Neural progenitor cell (in vitro differentiated cells): ENCODE results near the gene REXO1.

Experiments used
- CTCF ChIP-seq: fragments of 200-600 bp; sonication (generic); IDR thresholded peaks from 2 replicates; pipeline ENCODE4 v1.5.1; 2017; ENCODE audit warnings: antibody characterized with exemption, mild to moderate bottlenecking
- EZH2 ChIP-seq: fragments of 200-600 bp; sonication (generic); IDR thresholded peaks from 2 replicates; pipeline ENCODE4 v1.6.1; 2017; ENCODE audit warnings: antibody characterized with exemption, mild to moderate bottlenecking, moderate library complexity
- EZH2phosphoT487 ChIP-seq: fragments of 200-600 bp; sonication (generic); IDR thresholded peaks from 2 replicates; pipeline ENCODE4 v1.6.1; 2017; ENCODE audit warnings: antibody characterized with exemption

- TF ChIP-seq CTCF (no peak), EZH2 (no peak), EZH2phosphoT487 (no peak)
Measured at GRCh38 chr19:1852581-1853128, 4.4 kb upstream of the REXO1 start.
